NCI-H82 (cell line): ENCODE data around the gene CPA4.

Source experiments
- DNase-seq: peaks from one replicate; lab custom pipeline; 2025; lab: John Stamatoyannopoulos, UW

CPA4 gene

DNA sequence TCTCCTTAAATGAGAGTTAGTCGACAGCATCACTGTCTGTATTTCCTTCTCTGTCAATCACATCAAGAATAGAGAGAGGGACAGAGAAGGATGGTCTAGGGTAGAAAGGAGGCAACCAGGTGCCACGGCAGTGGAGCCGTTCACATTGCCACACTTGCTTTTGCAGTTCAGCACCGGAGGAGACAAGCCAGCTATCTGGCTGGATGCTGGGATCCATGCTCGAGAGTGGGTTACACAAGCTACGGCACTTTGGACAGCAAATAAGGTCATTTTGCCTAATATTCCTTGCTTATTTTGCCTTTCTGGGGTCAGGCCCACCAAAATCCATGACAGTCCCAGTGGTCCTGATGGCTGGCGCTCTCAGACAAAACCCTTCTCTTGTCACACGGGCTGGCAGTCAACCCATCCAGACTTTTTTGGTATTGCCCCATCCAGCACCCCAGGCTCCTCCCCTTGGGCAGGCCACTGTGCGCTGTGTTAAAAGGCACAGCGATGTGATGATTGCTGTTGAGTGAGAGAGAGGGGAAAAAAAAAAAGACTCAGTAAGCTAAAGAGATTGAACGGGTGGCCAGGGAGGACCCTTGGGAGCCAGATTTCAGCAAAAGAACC lies 17.9 kb upstream of the CPA4 start:
- DNase-seq: peak; percentile 29

DNA sequence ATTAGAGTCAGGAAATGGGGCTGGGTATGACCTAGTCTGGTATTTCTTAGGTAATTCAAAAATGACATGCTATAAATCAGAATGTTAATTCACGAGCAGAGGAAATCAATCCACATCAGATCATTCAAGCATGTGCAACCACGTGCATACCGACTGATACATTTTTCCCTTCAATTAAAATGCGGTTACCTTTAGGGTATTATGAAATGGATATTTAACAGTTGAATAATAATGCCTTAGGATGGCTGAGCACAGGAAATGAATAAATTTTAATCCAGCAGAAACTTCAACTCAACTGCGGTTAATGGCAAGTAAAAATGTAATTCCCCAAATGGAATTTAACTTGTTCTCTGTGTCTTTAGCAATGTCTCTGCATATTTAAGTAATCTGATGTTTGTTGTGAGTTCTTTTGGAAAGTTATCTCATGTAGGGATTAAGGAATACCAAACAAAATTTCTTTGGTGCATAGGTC lies 17.1 kb upstream of the CPA4 start:
- DNase-seq: no peak

DNA sequence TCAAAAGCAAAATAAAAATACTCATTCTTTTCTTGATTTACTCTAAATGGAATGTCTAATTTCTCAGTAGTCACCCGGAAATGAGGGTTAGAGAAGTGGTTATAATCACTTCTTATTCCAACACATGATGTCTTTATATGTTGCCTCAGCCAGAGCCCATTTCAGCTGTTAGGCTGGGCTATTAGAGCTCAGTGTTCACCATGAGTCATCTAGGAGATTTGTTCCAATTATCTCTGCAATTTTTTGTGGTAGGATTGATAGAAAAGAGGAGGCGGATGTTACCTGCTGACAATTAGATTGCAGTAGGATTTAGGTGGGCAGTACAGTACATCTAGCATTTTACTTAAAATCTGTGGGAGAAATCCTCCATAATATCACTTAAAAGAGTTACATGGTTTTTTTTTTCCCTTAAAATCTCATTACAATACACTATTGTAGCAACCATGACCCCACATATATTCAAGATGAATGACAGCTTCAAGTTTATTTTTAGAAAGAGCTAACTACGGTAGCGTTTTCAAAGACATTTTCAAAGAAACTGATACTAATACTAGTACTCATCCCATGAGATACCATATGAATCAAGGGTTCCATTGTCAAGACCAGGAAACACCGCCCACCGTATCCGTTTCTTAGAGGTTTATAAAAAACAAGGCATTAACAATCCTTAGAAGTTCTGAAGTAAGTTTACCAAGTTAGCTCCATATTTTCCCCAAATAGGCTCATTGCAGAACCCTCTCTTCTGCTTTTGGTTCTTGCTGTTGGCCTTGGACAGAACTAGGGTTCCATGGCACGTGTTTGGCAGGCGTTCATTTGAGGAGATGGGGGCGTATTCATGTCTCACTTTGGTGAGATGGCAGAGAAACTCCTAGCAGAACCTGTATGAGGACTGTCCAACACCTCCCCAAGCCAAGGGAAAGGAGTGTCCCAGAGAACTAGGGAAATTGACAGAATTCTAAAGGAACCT lies 15.9 kb upstream of the CPA4 start:
- DNase-seq: no peak

DNA sequence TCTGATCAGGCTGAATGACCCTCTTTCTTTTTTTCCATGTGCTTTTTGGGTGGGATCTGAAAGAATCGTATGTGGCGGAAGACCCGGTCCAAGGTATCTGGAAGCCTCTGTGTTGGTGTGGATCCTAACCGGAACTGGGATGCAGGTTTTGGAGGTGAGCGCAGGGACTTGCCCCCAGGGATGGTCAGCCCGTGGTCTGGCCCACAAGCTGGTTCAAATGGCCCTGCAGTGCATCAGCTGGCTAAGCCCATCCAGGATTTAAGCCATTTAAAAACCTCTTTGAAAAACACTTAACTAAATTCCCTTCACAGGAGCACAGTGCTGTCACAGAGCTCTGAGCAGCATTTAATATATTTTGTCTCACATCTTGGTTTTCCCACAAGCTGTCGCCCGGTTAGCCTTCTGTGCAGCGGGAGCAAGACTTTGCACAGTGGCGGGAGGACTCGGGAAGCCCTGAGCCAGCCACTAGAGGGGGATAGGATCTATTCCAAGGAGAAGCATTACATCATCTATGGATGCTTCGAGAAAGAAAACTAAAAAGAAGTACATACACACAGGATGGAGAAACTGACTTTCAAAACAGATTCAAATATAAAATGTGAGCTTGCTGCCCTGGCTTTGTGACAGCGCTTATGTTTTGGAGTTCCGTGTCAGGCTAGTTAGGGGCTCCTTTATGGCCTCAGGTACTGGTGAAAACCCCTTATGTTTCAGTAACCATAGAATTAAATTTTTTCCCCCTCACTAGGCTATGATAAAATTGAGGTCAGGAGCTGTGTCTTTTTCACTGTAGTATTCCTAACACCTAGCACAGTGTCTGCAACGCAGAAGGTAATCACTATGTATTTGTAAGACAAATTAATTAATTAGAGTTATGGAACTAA lies 15.0 kb upstream of the CPA4 start:
- peak; percentile 92 for DNase-seq

DNA sequence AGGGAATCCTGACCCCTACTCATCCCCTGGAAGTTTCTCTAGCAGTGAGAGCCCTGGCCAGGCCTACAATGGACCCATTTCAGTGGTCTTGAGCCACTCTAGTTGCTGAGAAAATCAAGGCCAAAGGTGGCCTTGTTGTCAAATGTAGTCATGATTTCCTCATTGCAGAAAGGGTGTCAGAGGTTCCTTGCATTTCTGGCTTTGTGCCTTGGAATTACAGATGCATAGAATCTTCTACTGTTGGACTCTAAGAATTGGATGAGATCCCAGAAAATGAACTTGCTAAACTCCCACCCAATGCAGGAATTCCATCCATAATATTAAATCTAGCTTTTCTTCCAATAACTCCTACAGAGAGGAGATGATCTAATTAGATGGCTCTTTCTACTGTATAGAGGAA lies 14.1 kb upstream of the CPA4 start:
- DNase-seq: no peak

DNA sequence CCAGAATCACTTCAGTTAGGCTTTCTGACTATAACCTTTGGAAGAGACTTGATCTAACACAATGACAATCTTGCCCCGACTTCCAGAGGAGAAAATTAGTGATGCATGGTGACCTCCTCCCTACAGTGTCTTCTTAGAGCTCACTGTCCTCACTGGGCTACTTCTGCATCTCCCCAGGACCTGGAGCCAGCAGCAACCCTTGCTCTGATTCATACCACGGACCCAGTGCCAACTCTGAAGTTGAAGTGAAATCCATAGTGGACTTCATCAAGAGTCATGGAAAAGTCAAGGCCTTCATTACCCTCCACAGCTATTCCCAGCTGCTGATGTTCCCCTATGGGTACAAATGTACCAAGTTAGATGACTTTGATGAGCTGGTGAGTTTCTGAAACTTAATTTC lies 13.7 kb upstream of the CPA4 start:
- no peak for DNase-seq

DNA sequence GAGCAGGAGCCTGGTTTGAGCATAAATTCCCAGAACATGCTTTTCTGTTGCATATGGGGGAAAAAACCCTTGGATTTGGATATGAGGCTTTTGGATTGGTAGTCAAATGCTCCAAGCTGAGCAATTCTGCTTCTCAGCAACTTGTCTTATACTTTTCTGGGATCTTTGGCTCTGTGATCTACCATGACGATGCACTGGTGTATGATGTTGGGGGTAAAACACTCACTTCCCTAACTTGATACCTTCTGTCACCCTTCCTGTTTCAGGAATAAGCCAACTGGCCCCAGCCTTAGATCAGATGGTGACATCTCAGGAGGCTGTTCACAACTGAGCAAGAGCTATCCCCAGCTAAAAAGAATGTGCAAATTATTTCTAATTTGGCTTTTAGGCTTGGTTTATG lies 13.1 kb upstream of the CPA4 start:
- no peak for DNase-seq

DNA sequence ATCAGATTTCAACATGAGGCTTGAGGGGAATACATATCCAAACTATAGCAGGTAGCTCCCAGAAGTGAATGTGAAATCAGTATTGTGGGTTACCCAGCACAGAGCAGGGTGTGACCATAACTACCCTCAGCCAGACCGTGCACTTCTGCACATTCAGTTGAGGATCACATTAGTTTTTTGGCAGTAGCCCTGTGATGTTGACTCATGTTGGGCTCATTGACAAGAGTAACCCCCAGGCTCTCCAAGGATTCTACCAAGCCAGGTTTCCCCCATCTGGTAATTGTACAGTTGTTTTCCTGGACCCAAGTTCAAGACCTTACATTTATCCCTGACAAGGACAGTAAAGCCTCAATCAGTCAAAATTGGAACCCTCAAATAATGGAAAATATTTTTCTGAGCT lies 11.7 kb upstream of the CPA4 start:
- no peak for DNase-seq

DNA sequence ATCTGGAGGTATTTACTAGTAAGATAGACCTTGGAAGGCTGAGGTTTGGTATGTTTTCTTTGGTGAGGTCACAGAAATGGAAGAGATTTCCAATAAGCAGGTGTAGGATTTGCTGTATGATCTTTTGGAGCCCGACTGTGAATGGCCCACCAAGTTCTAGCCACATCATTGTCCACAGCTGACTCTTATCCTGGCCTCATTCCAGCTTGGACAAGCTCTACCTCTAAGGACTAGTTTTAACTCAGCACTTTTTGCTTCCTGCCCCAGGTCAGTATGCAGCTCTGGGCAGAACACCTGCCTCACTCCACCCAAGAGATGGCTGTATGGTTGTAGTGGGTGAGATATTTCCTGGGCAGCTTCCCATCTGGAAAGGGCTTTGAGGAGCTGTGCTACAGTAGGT lies 6.1 kb upstream of the CPA4 start:
- DNase-seq: no peak

DNA sequence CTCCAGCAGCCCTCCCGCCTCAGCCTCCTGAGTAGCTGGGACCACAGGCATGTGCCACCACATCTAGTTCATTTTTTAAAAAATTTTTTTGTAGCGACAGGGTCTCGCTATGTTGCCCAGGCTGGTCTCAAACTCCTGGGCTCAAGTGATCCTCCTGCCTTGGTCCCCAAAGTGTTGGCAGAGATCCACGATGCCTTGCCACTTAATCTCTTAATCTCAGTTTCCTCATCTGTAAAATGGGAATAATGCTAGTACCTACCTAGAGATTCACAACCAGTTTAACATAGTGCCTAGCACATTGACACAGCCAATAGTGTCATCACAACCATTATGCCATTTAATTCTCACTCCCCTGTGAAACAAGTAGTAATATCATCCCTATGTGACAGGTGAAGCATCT lies 4.8 kb upstream of the CPA4 start:
- DNase-seq: no peak

DNA sequence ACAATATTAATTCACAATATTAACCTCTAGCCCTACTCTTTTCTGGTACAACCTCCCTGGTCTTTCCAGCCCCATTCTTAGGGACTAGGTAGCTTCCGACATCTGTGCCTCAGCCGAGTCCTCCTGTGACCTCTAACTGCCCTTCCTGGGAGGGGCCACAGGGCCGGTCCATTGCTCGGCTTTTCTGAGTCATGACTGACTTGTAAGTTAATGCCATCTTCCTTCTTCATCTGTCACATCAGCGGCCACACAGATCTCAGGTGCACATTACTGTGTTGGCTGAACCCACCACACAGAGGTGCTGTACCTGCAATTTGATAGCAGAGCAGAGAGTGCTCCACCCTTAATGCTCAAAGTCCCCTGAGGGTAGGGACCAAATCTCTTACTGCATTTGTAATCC lies 4.1 kb upstream of the CPA4 start:
- peak; percentile 20 for DNase-seq

DNA sequence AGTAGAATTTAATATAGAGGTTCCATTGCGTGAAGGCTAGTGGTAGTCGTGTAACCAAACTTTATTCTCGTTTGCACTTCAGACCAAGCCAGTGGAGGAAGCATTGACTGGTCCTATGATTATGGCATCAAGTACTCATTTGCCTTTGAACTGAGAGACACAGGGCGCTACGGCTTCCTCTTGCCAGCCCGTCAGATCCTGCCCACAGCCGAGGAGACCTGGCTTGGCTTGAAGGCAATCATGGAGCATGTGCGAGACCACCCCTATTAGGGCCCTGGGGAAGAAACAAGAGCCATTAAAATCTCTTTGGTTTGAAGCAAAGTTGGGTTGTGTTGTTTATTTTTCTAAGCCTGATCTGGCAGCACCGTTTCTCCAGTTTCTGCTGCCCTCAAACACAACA lies 3.5 kb upstream of the CPA4 start:
- no peak for DNase-seq

DNA sequence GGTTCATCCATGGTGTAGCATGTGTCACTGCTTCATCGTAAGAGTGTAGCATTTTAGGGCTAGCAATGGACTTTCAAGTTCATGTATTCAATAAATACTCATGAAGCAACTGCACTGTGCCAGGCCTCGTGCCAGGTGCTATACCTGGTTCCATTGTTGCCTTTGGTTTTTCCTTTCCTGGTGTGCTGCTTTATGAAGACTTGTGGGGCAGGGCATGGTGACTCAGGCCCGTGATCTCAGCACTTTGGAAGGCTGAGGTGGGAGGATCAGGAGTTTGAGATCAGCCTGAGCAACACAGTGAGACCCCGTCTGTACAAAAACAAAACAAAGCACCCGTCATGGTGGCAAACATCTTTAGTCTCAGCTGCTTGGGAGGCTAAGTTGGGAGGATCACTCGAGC lies 2.2 kb upstream of the CPA4 start:
- no peak for DNase-seq

DNA sequence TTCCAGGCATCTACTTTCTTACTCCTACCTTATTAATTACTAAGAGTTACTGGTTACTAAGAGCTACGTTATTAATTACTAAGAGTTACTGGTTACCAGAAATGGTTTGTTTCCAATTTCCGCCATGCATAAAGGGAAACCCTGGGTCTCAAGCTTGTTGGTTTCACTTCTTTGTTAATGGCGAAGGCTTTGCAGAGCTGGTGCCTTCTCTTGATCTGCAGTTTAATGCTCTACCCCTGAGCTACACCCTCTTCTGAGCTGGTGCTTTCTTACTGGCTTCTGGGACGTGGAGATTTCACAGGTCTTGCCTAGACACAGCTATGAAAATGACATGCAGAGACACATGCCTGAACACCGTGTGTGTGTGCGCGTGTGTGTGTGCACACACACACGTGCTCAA lies 560 bp downstream of the CPA4 start:
- DNase-seq: no peak

DNA sequence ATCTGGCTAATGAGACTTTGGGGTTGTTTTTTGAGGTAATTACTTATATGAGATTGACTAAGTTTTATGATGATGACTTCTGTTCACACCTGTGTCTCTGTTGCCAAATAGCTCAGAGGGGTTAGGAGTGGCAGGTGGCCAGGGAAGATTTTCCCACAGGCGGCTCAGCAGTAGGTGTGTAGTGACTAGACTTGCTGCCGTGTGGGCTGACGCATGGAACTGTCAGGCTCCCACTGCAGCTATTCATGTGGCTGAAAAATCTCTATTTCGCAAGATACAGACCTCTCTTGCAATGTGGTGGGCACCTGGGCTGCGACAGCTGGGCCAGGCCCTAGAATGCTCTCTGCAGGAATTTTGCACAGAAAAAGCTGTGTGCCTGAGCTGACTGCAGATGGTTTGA lies 1.4 kb downstream of the CPA4 start:
- DNase-seq: no peak

DNA sequence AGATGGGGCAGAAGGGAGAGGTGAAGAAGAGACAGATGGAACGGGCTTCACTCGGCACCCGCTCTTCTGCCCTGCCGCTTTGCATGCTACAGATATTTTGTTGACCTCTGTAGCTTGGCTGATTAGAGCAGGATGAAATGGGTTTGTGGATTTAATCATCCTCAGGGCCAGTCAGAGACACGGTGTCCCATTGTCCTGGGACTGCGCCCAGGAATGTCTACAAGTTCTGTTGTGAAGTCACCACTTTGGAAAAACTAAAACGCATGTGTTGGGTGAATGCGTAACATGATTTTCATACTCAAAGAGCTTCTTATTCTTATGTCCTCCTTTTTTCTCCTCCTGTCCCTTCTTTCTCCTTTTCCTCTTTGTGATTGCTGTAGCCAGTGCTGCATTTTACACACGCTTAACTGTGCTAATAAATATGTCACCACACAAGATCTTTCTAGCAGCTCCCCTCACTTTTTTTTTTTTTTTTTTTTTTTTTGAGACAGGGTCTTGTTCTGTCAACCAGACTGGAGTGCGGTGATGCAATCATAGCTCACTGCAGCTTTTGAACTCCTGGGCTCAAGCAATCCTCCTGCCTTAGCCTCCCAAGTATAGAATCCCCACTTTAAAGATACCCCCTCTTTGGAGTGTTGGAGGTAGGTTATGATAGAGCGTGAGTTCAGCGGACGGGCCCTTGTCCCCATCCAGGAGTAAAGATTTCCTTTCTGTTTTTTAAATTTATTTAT lies 3.4 kb downstream of the CPA4 start:
- no peak for DNase-seq

DNA sequence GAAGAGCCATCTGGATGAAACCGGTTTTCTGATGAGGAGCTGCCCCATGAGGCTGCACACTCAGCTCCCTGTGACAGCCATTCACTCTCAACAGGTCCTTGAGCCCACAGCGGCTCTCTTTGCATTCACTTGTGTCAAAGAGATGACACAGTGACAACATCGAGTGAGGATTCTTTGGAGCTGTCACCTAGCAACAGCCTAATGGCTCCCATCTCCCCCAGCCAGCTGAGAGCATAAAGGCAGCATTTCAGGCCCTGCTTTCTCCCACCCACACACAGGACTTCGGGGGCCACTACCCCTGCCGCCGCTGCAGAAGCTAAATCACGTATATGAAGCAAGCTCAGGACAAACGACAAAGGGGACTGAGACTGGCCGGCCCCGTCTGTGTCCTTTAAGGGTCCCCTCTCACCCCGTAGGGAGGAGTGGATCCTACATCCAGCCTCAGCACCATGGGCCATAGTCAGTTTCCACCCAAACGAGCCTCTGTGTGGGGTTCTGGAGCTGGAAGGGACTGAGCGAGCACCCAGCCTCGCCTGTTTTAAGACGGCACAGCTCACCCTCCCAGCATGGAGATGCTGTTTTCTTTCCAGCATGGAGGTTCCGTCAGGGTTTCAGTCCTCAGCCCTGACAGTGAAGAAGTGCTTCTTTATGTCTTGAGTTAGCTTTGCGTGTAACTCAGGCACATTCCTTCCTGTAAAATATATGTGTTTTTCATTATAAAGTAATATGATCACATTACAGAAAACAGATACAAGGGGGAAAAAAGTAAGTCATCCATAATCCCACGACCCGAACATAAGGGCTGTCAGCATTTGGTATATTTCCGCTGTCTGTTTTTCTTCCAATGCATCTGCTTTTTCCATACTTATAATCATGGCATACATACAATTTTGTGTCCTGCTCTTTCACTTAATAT lies 4.9 kb downstream of the CPA4 start:
- DNase-seq: no peak

DNA sequence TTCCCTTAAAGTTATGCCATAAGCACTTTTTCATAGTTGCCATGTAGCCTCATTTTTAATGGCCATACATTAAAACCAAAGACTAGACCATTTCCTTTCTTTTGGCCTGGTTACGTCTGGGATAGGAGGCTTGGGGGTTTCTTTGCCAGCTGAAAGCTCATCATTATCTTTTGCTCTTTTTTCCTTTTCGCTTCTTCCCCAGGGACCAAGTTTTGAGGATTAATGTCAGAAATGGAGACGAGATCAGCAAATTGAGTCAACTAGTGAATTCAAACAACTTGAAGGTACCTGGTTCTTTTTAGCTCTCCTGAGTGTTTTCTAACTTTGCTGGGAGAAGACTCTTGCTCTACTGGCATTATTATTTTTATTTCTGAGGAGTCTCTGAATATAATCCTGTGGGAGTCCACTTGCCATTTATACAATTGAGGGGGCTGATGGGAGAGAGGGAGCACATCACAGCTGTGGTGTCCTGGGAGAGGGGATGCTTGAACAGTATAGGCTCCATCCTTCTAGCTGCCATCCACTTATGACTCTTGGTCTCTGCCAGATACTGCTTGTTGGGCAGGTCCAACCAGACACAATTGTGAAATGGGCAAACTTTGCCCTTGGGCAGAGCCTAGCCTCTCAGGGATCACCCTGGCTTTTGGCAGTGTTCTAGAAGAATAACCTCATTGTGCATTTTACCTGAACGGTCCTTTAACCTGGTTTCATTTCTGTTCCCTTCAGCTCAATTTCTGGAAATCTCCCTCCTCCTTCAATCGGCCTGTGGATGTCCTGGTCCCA lies 5.8 kb downstream of the CPA4 start:
- no peak for DNase-seq

DNA sequence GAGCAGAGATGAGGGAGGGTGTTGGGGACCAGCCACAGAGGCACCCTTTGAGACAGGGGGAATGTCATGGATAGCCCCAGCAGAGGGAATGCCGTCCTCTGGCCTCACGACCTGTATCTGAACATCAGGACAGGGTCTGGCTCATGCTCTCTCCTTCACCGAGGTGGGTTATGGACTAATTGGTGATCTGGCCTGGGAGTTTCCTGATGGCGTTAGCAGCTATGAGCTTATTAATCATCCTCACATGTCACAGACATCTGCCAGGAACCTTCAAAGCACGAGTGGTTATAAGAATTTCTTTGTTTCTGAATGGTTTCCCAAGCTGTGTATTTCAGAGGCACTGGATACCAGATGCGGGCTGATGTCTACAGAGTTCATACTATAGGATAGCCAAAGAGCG lies 6.9 kb downstream of the CPA4 start:
- peak; percentile 45 for DNase-seq

DNA sequence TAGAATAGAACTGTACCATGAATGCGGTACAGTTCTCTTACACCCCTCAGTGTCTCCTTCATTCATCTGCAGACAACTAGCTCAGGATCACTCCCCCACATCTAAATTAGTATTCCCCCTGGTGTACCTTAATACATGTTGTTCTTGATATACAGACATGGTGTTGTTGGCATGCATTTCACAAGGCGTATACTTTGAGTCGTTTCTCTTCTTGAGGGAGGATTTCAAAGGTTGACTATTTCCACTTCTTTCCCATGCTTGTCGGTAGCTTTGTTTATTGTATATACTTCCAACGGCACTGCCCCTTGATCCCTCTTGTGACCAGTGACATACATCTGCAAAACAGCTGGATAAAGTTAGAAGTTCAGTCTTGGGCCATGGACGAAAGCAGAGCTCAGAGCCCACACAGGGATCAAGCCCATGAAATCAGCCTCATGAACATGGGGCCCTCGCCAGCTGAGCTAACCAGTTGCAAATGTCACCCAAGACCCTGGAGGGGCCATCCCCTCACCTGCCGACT lies 8.6 kb downstream of the CPA4 start:
- DNase-seq: no peak
